Neural cell (in vitro differentiated cells): ENCODE data around the gene SOX5. TPM values are rescaled to one million over a fixed set of nuclear protein-coding genes. Genes with fewer than 3 reads are reported as not detected.
"Not testable (repeated sequence)": the region's sequence is repeated elsewhere in the genome, so short reads cannot be mapped to it uniquely, and the experiment has no call there.

ENCODE experiments used
- H2AFZ ChIP-seq: fragments of 200-600, 300-800 bp; sonication (generic), shearing (Covaris generic); 2 replicates; pipeline ENCODE4 v1.6.0; 2014; ENCODE audit warnings: low read depth, mild to moderate bottlenecking, antibody characterized with exemption, low read length, moderate library complexity
- H3F3A ChIP-seq: fragments of 200-600 bp; shearing (Covaris generic); 2 replicates; pipeline ENCODE4 v1.6.1; 2016; ENCODE audit warnings: mild to moderate bottlenecking, moderate library complexity, mixed read lengths, antibody characterized with exemption, low read length; ENCODE audit not compliant: insufficient read depth, poor library complexity, severe bottlenecking
- H3K27ac ChIP-seq: fragments of 200-600, 300-800 bp; sonication (generic), shearing (Covaris generic); 2 replicates; pipeline ENCODE4 v1.5.1; 2014; ENCODE audit warnings: mild to moderate bottlenecking, low read length, moderate library complexity
- H3K27me3 ChIP-seq: fragments of 300-800, 200-600 bp; sonication (generic), shearing (Covaris generic); 2 replicates; pipeline ENCODE4 v1.6.0; 2014; ENCODE audit warnings: mild to moderate bottlenecking, low read depth, low read length, moderate library complexity; ENCODE audit not compliant: insufficient read depth
- H3K36me3 ChIP-seq: fragments of 300-800, 200-600 bp; sonication (generic), shearing (Covaris generic); 2 replicates; pipeline ENCODE4 v1.5.1; 2014; ENCODE audit warnings: mild to moderate bottlenecking, antibody characterized with exemption, low read length, moderate library complexity; ENCODE audit not compliant: insufficient read depth
- H3K4me2 ChIP-seq: fragments of 300-800, 200-600 bp; sonication (generic), shearing (Covaris generic); 2 replicates; pipeline ENCODE4 v1.6.0; 2014; ENCODE audit warnings: mild to moderate bottlenecking, low read length
- H3K4me3 ChIP-seq: fragments of 300-800, 200-600 bp; sonication (generic), shearing (Covaris generic); 2 replicates; pipeline ENCODE4 v1.5.1; 2014; ENCODE audit warnings: mild to moderate bottlenecking, low read length, moderate library complexity
- H3K79me2 ChIP-seq: fragments of 200-600 bp; shearing (Covaris generic); replicated peaks from 2 replicates; pipeline ENCODE4 v1.6.0; 2014; ENCODE audit warnings: mild to moderate bottlenecking, low read length, moderate library complexity; ENCODE audit not compliant: insufficient read depth
- H3K9ac ChIP-seq: fragments of 300-800, 200-600 bp; sonication (generic), shearing (Covaris generic); 2 replicates; pipeline ENCODE4 v1.6.1; 2016; ENCODE audit warnings: mild to moderate bottlenecking, low read length, mixed read lengths
- H3K9me2 ChIP-seq: fragments of 200-600 bp; shearing (Covaris generic); 2 replicates; pipeline ENCODE4 v1.6.1; 2016; ENCODE audit warnings: mild to moderate bottlenecking, low read length, mixed read lengths; ENCODE audit not compliant: insufficient read depth
- H3K9me3 ChIP-seq: fragments of 200-600, 300-800 bp; sonication (generic), shearing (Covaris generic); 2 replicates; pipeline ENCODE4 v1.6.1; 2016; ENCODE audit warnings: mild to moderate bottlenecking, mixed run types, low read length, moderate library complexity, mixed read lengths
- H4K20me1 ChIP-seq: fragments of 200-600 bp; shearing (Covaris generic); 2 replicates; pipeline ENCODE4 v1.6.1; 2016; ENCODE audit warnings: mild to moderate bottlenecking, mixed run types; ENCODE audit not compliant: insufficient read depth
- CTCF ChIP-seq: fragments of 450-650 bp; IDR thresholded peaks from 2 replicates; pipeline ENCODE4 v1.5.1; 2014; ENCODE audit warnings: antibody characterized with exemption, mild to moderate bottlenecking, moderate library complexity; ENCODE audit not compliant: poor library complexity, severe bottlenecking
- EP300 ChIP-seq: fragments of 450-650 bp; conservative IDR thresholded peaks from 2 replicates; pipeline ENCODE4 v1.6.1; 2014; ENCODE audit warnings: antibody characterized with exemption, mild to moderate bottlenecking, moderate library complexity; ENCODE audit not compliant: poor library complexity, severe bottlenecking
- EZH2 ChIP-seq: fragments of 200-600, 300-800 bp; shearing (Covaris generic), sonication (generic); IDR thresholded peaks from 2 replicates; pipeline ENCODE4 v1.6.1; 2014; ENCODE audit warnings: antibody characterized with exemption, low read length, borderline replicate concordance, mild to moderate bottlenecking; ENCODE audit not compliant: insufficient read depth, poor library complexity, severe bottlenecking
- MXI1 ChIP-seq: fragments of 450-650 bp; conservative IDR thresholded peaks from 2 replicates; pipeline ENCODE4 v1.6.1; 2014; ENCODE audit warnings: antibody characterized with exemption, mild to moderate bottlenecking; ENCODE audit not compliant: poor library complexity, severe bottlenecking
- POLR2AphosphoS5 ChIP-seq: IDR thresholded peaks from 2 replicates; pipeline ENCODE4 v1.6.1; 2012
- RAD21 ChIP-seq: fragments of 450-650 bp; conservative IDR thresholded peaks from 2 replicates; pipeline ENCODE4 v1.6.1; 2014; ENCODE audit warnings: antibody characterized with exemption, mild to moderate bottlenecking, moderate library complexity
- REST ChIP-seq: IDR thresholded peaks from 2 replicates; pipeline ENCODE4 v1.6.1; 2012; ENCODE audit warnings: borderline replicate concordance
- SMC3 ChIP-seq: fragments of 450-650 bp; conservative IDR thresholded peaks from 2 replicates; pipeline ENCODE4 v1.6.1; 2014; ENCODE audit warnings: antibody characterized with exemption, mild to moderate bottlenecking, moderate library complexity; ENCODE audit not compliant: poor library complexity
- TAF1 ChIP-seq: IDR thresholded peaks from 2 replicates; pipeline ENCODE4 v1.6.1; 2012; ENCODE audit warnings: low read depth
- polyA plus RNA-seq: library from polyadenylated mRNA; depleted of rRNA; stranded (reverse); fragments of >200 nt; gene quantifications from 2 replicates; pipeline ENCODE4 v1.2.3, GENCODE V29; 2014

The SOX5 gene
- polyA plus RNA-seq, 1 donor from 2014 or later: 1.8 TPM

- Histone ChIP-seq H3F3A (no peaks in the 10 kb centered on the region), H3K27ac (no peak overlapping the region), H2AFZ (no peak overlapping the region), H3K36me3 (no peaks in the 10 kb centered on the region), H3K4me3 (no peak overlapping the region), H3K9ac (no peak overlapping the region), H3K4me2 (no peak overlapping the region), H3K9me2 (no peaks in the 10 kb centered on the region), H3K27me3 (peaks cover 11% of the 10 kb centered on the region), H3K79me2 (peaks cover 3% of the 10 kb centered on the region), H3K9me3 (no peaks in the 10 kb centered on the region), H4K20me1 (no peaks in the 10 kb centered on the region)
- no peak for TF ChIP-seq POLR2AphosphoS5
- no peak for TF ChIP-seq EZH2
- no peak for TF ChIP-seq RAD21
- no peak for TF ChIP-seq EP300
- TF ChIP-seq TAF1: no peak
- no peak for TF ChIP-seq MXI1
- TF ChIP-seq CTCF: no peak
- TF ChIP-seq SMC3: no peak
- TF ChIP-seq REST: no peak
These were observed 230.0 kb downstream of the SOX5 start for GRCh38 chr12:23719493-23719892.

GRCh38 chr12:23710361-23710760 lies 239.1 kb downstream of the SOX5 start:
- H3K4me2 ChIP-seq, H3K9me3 ChIP-seq, H2AFZ ChIP-seq, H3K4me3 ChIP-seq, H3K79me2 ChIP-seq, H3K9me2 ChIP-seq, H3K36me3 ChIP-seq, H3F3A ChIP-seq, H3K27me3 ChIP-seq, H4K20me1 ChIP-seq, H3K27ac ChIP-seq, H3K9ac ChIP-seq: not testable (repeated sequence)

GRCh38 chr12:23708185-23708837 lies 241.2 kb downstream of the SOX5 start:
- H3F3A ChIP-seq: no peaks in the 10 kb centered on the region
- no peak overlapping the region for H3K4me3 ChIP-seq
- no peaks in the 10 kb centered on the region for H3K9me3 ChIP-seq
- H3K9ac ChIP-seq: no peak overlapping the region
- no peaks in the 10 kb centered on the region for H3K36me3 ChIP-seq
- no peak for TF ChIP-seq EZH2
- TF ChIP-seq RAD21: no peak
- no peak for TF ChIP-seq POLR2AphosphoS5
- no peak for TF ChIP-seq REST
- H3K79me2 ChIP-seq: peaks cover 5% of the 10 kb centered on the region
- no peak overlapping the region for H3K27ac ChIP-seq
- H3K4me2 ChIP-seq: no peak overlapping the region
- no peaks in the 10 kb centered on the region for H4K20me1 ChIP-seq
- H3K27me3 ChIP-seq: no peaks in the 10 kb centered on the region
- H2AFZ ChIP-seq: no peak overlapping the region
- H3K9me2 ChIP-seq: no peaks in the 10 kb centered on the region
